SK-N-SH (cell line): ENCODE results near the gene GSE1. TPM values are rescaled to one million over a fixed set of nuclear protein-coding genes. Genes with fewer than 3 reads are reported as not detected.

ENCODE experiments used
- CTCF ChIA-PET: fragments of 300-600, 350-600 bp; formaldehyde crosslinking; extraction: SDS; loops from one replicate; lab custom pipeline; 2021; lab: Yijun Ruan, JAX
- POLR2A ChIA-PET: fragments of 350-600 bp; sonication (Branson Sonifier 250); formaldehyde crosslinking; extraction: SDS; loops from one replicate; lab custom pipeline; 2020; ENCODE audit warnings: antibody characterized with exemption, inconsistent platforms; lab: Yijun Ruan, JAX
- DNase-seq: peaks from one replicate; pipeline ENCODE4 v3.0.0; 2012
- H2AFZ ChIP-seq: fragments of 200-600 bp; sonication (generic); 2 replicates; pipeline ENCODE4 v1.8.1; 2016; ENCODE audit warnings: antibody characterized with exemption, mild to moderate bottlenecking, low read depth
- H3F3A ChIP-seq: fragments of 200-600 bp; sonication (generic); replicated peaks from 2 replicates; pipeline ENCODE3; 2016; ENCODE audit warnings: antibody characterized with exemption, mild to moderate bottlenecking; ENCODE audit not compliant: insufficient read depth
- H3K27ac ChIP-seq, 2 experiments: fragments of 200-500 bp in 1 of 2; fragments of 200-600 bp in 1 of 2; sonication (Bioruptor generic) in 1 of 2; sonication (generic), shearing (Covaris generic) in 1 of 2; 2 replicates each; pipeline versions ENCODE4 v1.5.1 to v1.6.1; 2014 to 2016; ENCODE audit warnings: low read depth in 2 of 2, inconsistent platforms in 1 of 2, low read length in 1 of 2, mild to moderate bottlenecking in 1 of 2, mixed read lengths in 1 of 2
- H3K27me3 ChIP-seq: fragments of 200-600 bp; sonication (generic), shearing (Covaris generic); 2 replicates; pipeline ENCODE4 v1.6.1; 2016; ENCODE audit warnings: mixed run types; ENCODE audit not compliant: insufficient read depth
- H3K36me3 ChIP-seq, 2 experiments: fragments of 200-500 bp in 1 of 2; fragments of 200-600 bp in 1 of 2; sonication (Bioruptor generic) in 1 of 2; sonication (generic) in 1 of 2; replicated peaks in 1 of 2; 2 replicates each; pipeline versions ENCODE3 to v1.5.1; 2014 to 2016; ENCODE audit warnings: low read length in 1 of 2, mild to moderate bottlenecking in 1 of 2; ENCODE audit not compliant: insufficient read depth in 2 of 2, control insufficient read depth in 1 of 2
- H3K4me1 ChIP-seq, 2 experiments: fragments of 200-500 bp in 1 of 2; fragments of 200-600 bp in 1 of 2; sonication (Bioruptor generic) in 1 of 2; sonication (generic), shearing (Covaris generic) in 1 of 2; 2 replicates each; pipeline versions ENCODE4 v1.5.1 to v1.6.1; 2014 to 2016; ENCODE audit warnings: low read depth in 1 of 2, low read length in 1 of 2, mixed run types in 1 of 2; ENCODE audit not compliant: insufficient read depth in 2 of 2, control insufficient read depth in 1 of 2
- H3K4me2 ChIP-seq: fragments of 200-600 bp; sonication (generic), shearing (Covaris generic); 2 replicates; pipeline ENCODE4 v1.6.1; 2017; ENCODE audit warnings: mixed run types
- H3K4me3 ChIP-seq, 2 experiments: fragments of 200-500 bp in 1 of 2; fragments of 200-600 bp in 1 of 2; sonication (Bioruptor generic) in 1 of 2; sonication (generic), shearing (Covaris generic) in 1 of 2; 2 replicates each; pipeline versions ENCODE4 v1.5.1 to v1.8.1; 2014 to 2016; ENCODE audit warnings: low read depth in 2 of 2, inconsistent platforms in 1 of 2, low read length in 1 of 2, mild to moderate bottlenecking in 1 of 2, mixed read lengths in 1 of 2, moderate library complexity in 1 of 2
- H3K79me2 ChIP-seq: fragments of 200-600 bp; sonication (generic); 2 replicates; pipeline ENCODE4 v1.8.1; 2017; ENCODE audit warnings: mild to moderate bottlenecking; ENCODE audit not compliant: insufficient read depth
- H3K9ac ChIP-seq: fragments of 200-600 bp; sonication (generic); 2 replicates; pipeline ENCODE4 v1.6.1; 2017; ENCODE audit warnings: mixed run types
- H3K9me2 ChIP-seq: fragments of 200-600 bp; sonication (generic); 2 replicates; pipeline ENCODE4 v1.6.1; 2017; ENCODE audit warnings: mixed run types
- H3K9me3 ChIP-seq: fragments of 200-600 bp; sonication (generic); 2 replicates; pipeline ENCODE4 v1.6.1; 2017; ENCODE audit warnings: mixed run types, mild to moderate bottlenecking, moderate library complexity
- H4K20me1 ChIP-seq: fragments of 200-600 bp; sonication (generic); 2 replicates; pipeline ENCODE4 v1.6.1; 2017; ENCODE audit warnings: mild to moderate bottlenecking, mixed run types; ENCODE audit not compliant: insufficient read depth
- CTCF ChIP-seq: fragments of 200-600 bp; sonication (generic); IDR thresholded peaks from 2 replicates; pipeline ENCODE4 v1.6.1; 2017; ENCODE audit warnings: antibody characterized with exemption, mild to moderate bottlenecking, moderate library complexity
- FOXJ3 ChIP-seq: sonication (generic); formaldehyde crosslinking; IDR thresholded peaks from 2 replicates; pipeline ENCODE4 v1.5.1; 2020; ENCODE audit warnings: mild to moderate bottlenecking, missing genetic modification reagents
- FOXM1 ChIP-seq: IDR thresholded peaks from 2 replicates; pipeline ENCODE4 v1.4.0; 2012; ENCODE audit warnings: low read depth, mild to moderate bottlenecking
- GATA2 ChIP-seq: sonication (generic); formaldehyde crosslinking; IDR thresholded peaks from 2 replicates; pipeline ENCODE4 v1.5.0; 2020; ENCODE audit warnings: mild to moderate bottlenecking, missing genetic modification reagents
- JUND ChIP-seq: IDR thresholded peaks from 2 replicates; pipeline ENCODE4 v1.4.0; 2012
- MEF2A ChIP-seq: IDR thresholded peaks from 2 replicates; pipeline ENCODE4 v1.4.0; 2012; ENCODE audit warnings: low read depth, borderline replicate concordance
- MXI1 ChIP-seq: IDR thresholded peaks from 2 replicates; pipeline ENCODE4 v1.6.1; 2012; ENCODE audit warnings: mild to moderate bottlenecking, low read depth, low read length, improper control_type of control experiment
- PBX3 ChIP-seq: IDR thresholded peaks from 2 replicates; pipeline ENCODE4; 2012
- POLR2AphosphoS5 ChIP-seq: IDR thresholded peaks from 2 replicates; pipeline ENCODE4 v1.6.1; 2012; ENCODE audit warnings: low read depth, low read length
- RCOR1 ChIP-seq: fragments of 150-350 bp; IDR thresholded peaks from 2 replicates; pipeline ENCODE4 v1.6.1; 2017; ENCODE audit warnings: antibody characterized with exemption, low read length
- TCF12 ChIP-seq: IDR thresholded peaks from 2 replicates; pipeline ENCODE4 v1.4.0; 2012
- USF1 ChIP-seq: IDR thresholded peaks from 2 replicates; pipeline ENCODE4 v1.4.0; 2012; ENCODE audit warnings: low read depth, borderline replicate concordance
- USF2 ChIP-seq: fragments of 150-350 bp; IDR thresholded peaks from 2 replicates; pipeline ENCODE4 v1.6.1; 2017; ENCODE audit warnings: antibody characterized with exemption, low read length, low read depth, borderline replicate concordance
- YY1 ChIP-seq: IDR thresholded peaks from 2 replicates; pipeline ENCODE4 v1.4.0; 2012; ENCODE audit warnings: low read depth, mild to moderate bottlenecking
- WGBS: methylation state at CpG from one replicate; pipeline ENCODE4 v1.1.6; 2017; ENCODE audit warnings: low lambda C conversion rate; 5-methylcytosine and 5-hydroxymethylcytosine counted together
- polyA plus RNA-seq, 3 experiments: library from polyadenylated mRNA; depleted of rRNA; stranded (reverse); fragments of >200 nt; gene quantifications; 2 replicates each; pipeline ENCODE4 v1.2.3, GENCODE V29; 2012

Gene GSE1
- polyA plus RNA-seq, 1 of the 3 experiments (the other 2 are of a cell fraction), result 26.5 TPM

- peaks cover 15% of the 10 kb centered on the region for H3K79me2 ChIP-seq
- CTCF ChIA-PET, result interaction anchor here (0.7 to 3.5 kb wide), 19 partner anchors 8 to 435 kb away, joined by 3 to 20 read pairs (median 4); no protein-coding TSS in a partner anchor
- H3K9me2 ChIP-seq, result no peaks in the 10 kb centered on the region
- POLR2A ChIA-PET, result interaction anchor here (1.0 to 1.6 kb wide), 3 partner anchors 14 to 54 kb away, joined by 3 to 5 read pairs (median 3); no protein-coding TSS in a partner anchor
- no peak overlapping the region; a peak in 1 of 4 replicates for H3K4me3 ChIP-seq
- H3K4me2 ChIP-seq, result no peak overlapping the region; the same call in 1 of the 2 replicates
- H3K36me3 ChIP-seq, result no peaks in the 10 kb centered on the region
- H3K27me3 ChIP-seq, result no peaks in the 10 kb centered on the region
- H3K27ac ChIP-seq, result peak overlapping the region in 1 of 2 experiments; percentile 96; a peak in 2 of 4 replicates
- 56% methylated on average over 19 of the region's 21 CpGs for WGBS
- no peak overlapping the region for H2AFZ ChIP-seq
- H3K9ac ChIP-seq, result no peak overlapping the region
- H3F3A ChIP-seq, result peaks cover 7% of the 10 kb centered on the region
- peaks cover 10 to 62% of the 10 kb centered on the region in 2 experiments for H3K4me1 ChIP-seq
- peaks cover 37% of the 10 kb centered on the region for H4K20me1 ChIP-seq
- H3K9me3 ChIP-seq, result no peaks in the 10 kb centered on the region
- TF ChIP-seq FOXJ3, result 0 out of 2 replicates have a peak, but pooled peaks have one; percentile 2
- peak; percentile 14; the same call in 1 of the 2 replicates for TF ChIP-seq MXI1
- no peak for TF ChIP-seq PBX3
- no peak for TF ChIP-seq YY1
- TF ChIP-seq GATA2 (CRISPR knock-in tag), result peak; percentile 26; the same call in 1 of the 2 replicates
- DNase-seq, result peak; percentile 68
These were observed 5.8 kb upstream of the GSE1 start for GRCh38 chr16:85607321-85607765.

- POLR2A ChIA-PET, result interaction anchor here (1.0 to 1.6 kb wide), 3 partner anchors 14 to 55 kb away, joined by 3 to 5 read pairs (median 3); no protein-coding TSS in a partner anchor
- Histone ChIP-seq H3K4me1 (peaks cover 10 to 56% of the 10 kb centered on the region in 2 experiments), H3K4me2 (no peak overlapping the region), H2AFZ (no peak overlapping the region), H3K27me3 (no peaks in the 10 kb centered on the region), H3K27ac (peak overlapping the region in 1 of 2 experiments; percentile 96; a peak in 2 of 4 replicates), H3F3A (peaks cover 7% of the 10 kb centered on the region), H3K9me2 (no peaks in the 10 kb centered on the region), H4K20me1 (peaks cover 37% of the 10 kb centered on the region), H3K9ac (no peak overlapping the region), H3K36me3 (no peaks in the 10 kb centered on the region)
- no peak for DNase-seq
- 86% methylated on average over 7 of the region's 14 CpGs for WGBS
- CTCF ChIA-PET, result interaction anchor here (0.5 to 3.5 kb wide), 16 partner anchors 8 to 435 kb away, joined by 3 to 20 read pairs (median 4); no protein-coding TSS in a partner anchor
- TF ChIP-seq JUND (no peak), FOXJ3 (peak; percentile 29; the same call in 1 of the 2 replicates), GATA2 (CRISPR knock-in tag) (peak; percentile 92)
- TF ChIP-seq, all 33 proteins: peak for 2
- no peak overlapping the region for H3K4me3 ChIP-seq
- H3K79me2 ChIP-seq, result peaks cover 15% of the 10 kb centered on the region
- no peaks in the 10 kb centered on the region for H3K9me3 ChIP-seq
These were observed 5.2 kb upstream of the GSE1 start for GRCh38 chr16:85607796-85608514.

- Histone ChIP-seq H2AFZ (no peak overlapping the region), H3K27me3 (no peaks in the 10 kb centered on the region), H3K4me2 (no peak overlapping the region), H3K36me3 (no peaks in the 10 kb centered on the region), H3F3A (peaks cover 7% of the 10 kb centered on the region), H4K20me1 (peaks cover 31% of the 10 kb centered on the region), H3K9ac (no peak overlapping the region), H3K4me1 (peaks cover 10 to 54% of the 10 kb centered on the region in 2 experiments), H3K27ac (peak overlapping the region in 1 of 2 experiments; percentile 96; a peak in 2 of 4 replicates), H3K9me2 (no peaks in the 10 kb centered on the region), H3K4me3 (no peak overlapping the region), H3K9me3 (no peaks in the 10 kb centered on the region), H3K79me2 (peaks cover 15% of the 10 kb centered on the region)
- ChIA-PET CTCF (interaction anchor here (0.5 to 3.5 kb wide), 7 partner anchors 33 to 261 kb away, joined by 3 to 20 read pairs (median 4); no protein-coding TSS in a partner anchor), POLR2A (no interaction called here)
- WGBS, result 90% methylated on average over 2 of the region's 11 CpGs
- DNase-seq, result no peak
- no peak for TF ChIP-seq FOXM1
- no peak for TF ChIP-seq MEF2A
- no peak for TF ChIP-seq TCF12
- no peak for TF ChIP-seq RCOR1
- TF ChIP-seq POLR2AphosphoS5, result no peak
- no peak for TF ChIP-seq CTCF
- no peak for TF ChIP-seq USF1
- TF ChIP-seq USF2, result no peak
These were observed 4.6 kb upstream of the GSE1 start for GRCh38 chr16:85608515-85608885.
